Nephron progenitor cell (in vitro differentiated cells): Measurements from ENCODE around the gene ACP2.
A peak's percentile ranks its signal among the peaks of the same experiment; 100 is the strongest.

Experiments
- DNase-seq: peaks from one replicate; pipeline ENCODE4 v3.0.0; 2021
- H3K27ac Mint-ChIP-seq: 2 replicates; pipeline ENCODE4 v1.8.0; 2021; ENCODE audit warnings: mild to moderate bottlenecking, moderate library complexity, mixed read lengths
- H3K27me3 Mint-ChIP-seq: 2 replicates; pipeline ENCODE4 v1.8.0; 2021; ENCODE audit warnings: mild to moderate bottlenecking, low read depth, mixed read lengths; ENCODE audit not compliant: poor library complexity
- H3K36me3 Mint-ChIP-seq: 2 replicates; pipeline ENCODE4 v1.8.0; 2021; ENCODE audit warnings: low read depth, mixed read lengths
- H3K4me1 Mint-ChIP-seq: 2 replicates; pipeline ENCODE4 v1.8.0; 2021; ENCODE audit warnings: mixed read lengths
- H3K4me3 Mint-ChIP-seq: 2 replicates; pipeline ENCODE4 v1.8.0; 2021; ENCODE audit warnings: mild to moderate bottlenecking, moderate library complexity, mixed read lengths
- H3K9me3 Mint-ChIP-seq: 2 replicates; pipeline ENCODE4 v1.8.0; 2021; ENCODE audit warnings: mild to moderate bottlenecking, moderate library complexity, mixed read lengths
- CTCF ChIP-seq: fragments of 200-600 bp; sonication (generic); IDR thresholded peaks from 2 replicates; pipeline ENCODE4 v1.5.0; 2021; ENCODE audit warnings: antibody characterized with exemption

Gene ACP2

GRCh38 chr11:47285969-47286770 lies 37.6 kb upstream of the ACP2 start:
- DNase-seq: no peak
- Mint-ChIP-seq H3K4me3 (no peak overlapping the region), H3K9me3 (no peaks in the 10 kb centered on the region), H3K27me3 (peaks cover 2% of the 10 kb centered on the region), H3K27ac (no peak overlapping the region), H3K36me3 (peaks cover 66% of the 10 kb centered on the region), H3K4me1 (no peaks in the 10 kb centered on the region)
- no peak for TF ChIP-seq CTCF

- no peak for TF ChIP-seq CTCF
- H3K36me3 Mint-ChIP-seq: peaks cover 59% of the 10 kb centered on the region
- no peaks in the 10 kb centered on the region for H3K4me1 Mint-ChIP-seq
- no peak overlapping the region for H3K27ac Mint-ChIP-seq
- H3K27me3 Mint-ChIP-seq: peaks cover 2% of the 10 kb centered on the region
- DNase-seq: no peak
- H3K9me3 Mint-ChIP-seq: no peaks in the 10 kb centered on the region
- H3K4me3 Mint-ChIP-seq: no peak overlapping the region
Measured at GRCh38 chr11:47284151-47284550, 35.5 kb upstream of the ACP2 start.

- peak overlapping the region; percentile 6 for H3K27ac Mint-ChIP-seq
- no peaks in the 10 kb centered on the region for H3K27me3 Mint-ChIP-seq
Measured at GRCh38 chr11:47282462-47282861, 33.8 kb upstream of the ACP2 start.

GRCh38 chr11:47280860-47281259 lies 32.2 kb upstream of the ACP2 start:
- peak overlapping the region; percentile 39 for H3K27ac Mint-ChIP-seq
- no peaks in the 10 kb centered on the region for H3K4me1 Mint-ChIP-seq
- H3K9me3 Mint-ChIP-seq: no peaks in the 10 kb centered on the region
- no peak for TF ChIP-seq CTCF
- H3K27me3 Mint-ChIP-seq: no peaks in the 10 kb centered on the region
- H3K36me3 Mint-ChIP-seq: peaks cover 59% of the 10 kb centered on the region
- DNase-seq: no peak
- H3K4me3 Mint-ChIP-seq: no peak overlapping the region

More at GRCh38 chr11:47282462-47282861, 33.8 kb upstream of the ACP2 start:
- H3K4me3 Mint-ChIP-seq: no peak overlapping the region
- no peak for DNase-seq
- no peaks in the 10 kb centered on the region for H3K4me1 Mint-ChIP-seq
- peaks cover 60% of the 10 kb centered on the region for H3K36me3 Mint-ChIP-seq
- no peaks in the 10 kb centered on the region for H3K9me3 Mint-ChIP-seq
- TF ChIP-seq CTCF: no peak

GRCh38 chr11:47280099-47280498 lies 31.5 kb upstream of the ACP2 start:
- Mint-ChIP-seq H3K9me3 (no peaks in the 10 kb centered on the region), H3K4me1 (no peaks in the 10 kb centered on the region), H3K27ac (no peak overlapping the region), H3K27me3 (no peaks in the 10 kb centered on the region), H3K36me3 (peaks cover 57% of the 10 kb centered on the region), H3K4me3 (no peak overlapping the region)
- DNase-seq: no peak
- TF ChIP-seq CTCF: no peak

GRCh38 chr11:47278769-47279168 lies 30.2 kb upstream of the ACP2 start:
- Mint-ChIP-seq H3K4me1 (no peaks in the 10 kb centered on the region), H3K27me3 (no peaks in the 10 kb centered on the region), H3K4me3 (no peak overlapping the region), H3K27ac (no peak overlapping the region), H3K9me3 (no peaks in the 10 kb centered on the region), H3K36me3 (peaks cover 56% of the 10 kb centered on the region)
- DNase-seq: no peak
- no peak for TF ChIP-seq CTCF
